ENCODE data around the gene TBC1D2B. TPM values are rescaled to one million over a fixed set of nuclear protein-coding genes. Genes with fewer than 3 reads are reported as not detected.

The TBC1D2B gene
- total RNA-seq: 46.5 and 51.0 TPM in 2 replicates

GRCh38 chr15:78077053-78077870 lies at the start of gene TBC1D2B:
TBC1D2B (minus strand) TSS chr15:78077711; CDS start chr15:78077652, 59 bp downstream.

DNA sequence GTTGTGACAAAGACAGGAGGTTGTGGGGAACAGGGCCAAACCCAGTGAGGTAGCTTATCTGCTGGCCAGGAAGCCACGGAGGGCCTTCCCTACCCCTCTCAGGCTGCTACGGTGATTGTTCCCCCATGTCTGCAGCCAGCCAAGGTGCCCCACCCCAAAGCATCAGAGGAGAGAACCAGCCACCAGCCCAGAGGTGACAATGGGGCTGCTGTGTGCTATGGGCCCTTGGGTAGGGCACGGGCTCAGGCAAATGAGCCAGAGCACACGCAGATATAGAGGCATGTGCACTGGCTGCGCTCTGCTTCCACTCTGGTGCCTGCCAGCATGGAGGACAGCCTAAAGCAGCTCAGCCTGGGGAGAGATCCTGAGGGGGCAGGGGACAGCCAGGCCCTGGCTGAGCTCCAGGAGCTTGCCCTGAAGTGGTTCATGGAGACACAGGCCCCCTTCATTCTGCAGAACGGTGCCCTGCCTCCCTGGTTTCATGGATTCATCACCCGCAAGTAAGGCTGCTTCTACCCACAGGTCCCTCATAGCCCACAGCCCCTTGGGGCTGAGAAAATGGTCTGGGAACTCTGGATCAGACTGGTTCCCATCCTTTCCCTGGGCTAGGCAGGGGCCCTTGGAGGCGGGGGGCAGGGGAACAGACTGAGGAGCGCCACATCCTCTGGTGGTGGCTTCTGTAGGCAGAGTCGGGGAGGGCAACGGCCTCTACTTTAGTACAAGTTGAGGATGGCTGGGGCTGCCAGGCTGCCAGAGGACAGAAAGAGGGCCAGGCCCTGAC lies 14.9 kb upstream of the TBC1D2B start, which contains the start of gene SH2D7:
Gene SH2D7, plus strand, starts transcription at position 301 of the 781 bp plus-strand sequence. Its CDS starts 24 bp downstream, at position 325.

Small RNA genes within 50 kb of the gene (small RNA-seq; reads per million reads assigned to genes)
- gene RF00092: not detected

Other genes with a start within 250 kb of the TBC1D2B start
- not detected in 2 replicates for gene SH2D7, start 14.8 kb upstream of the TBC1D2B start, total RNA-seq
- gene CIB2, start 53.7 kb upstream of the TBC1D2B start, total RNA-seq: 3.8 and 4.1 TPM in 2 replicates
- 38.9 and 54.4 TPM in 2 replicates for gene IDH3A, start 71.7 kb upstream of the TBC1D2B start, total RNA-seq
- gene ACSBG1, start 156.9 kb upstream of the TBC1D2B start, total RNA-seq: 0.13 TPM in 1 of 2 replicates, not detected in the other
- gene DNAJA4, start 186.9 kb upstream of the TBC1D2B start, total RNA-seq: 3.4 and 4.2 TPM in 2 replicates
- 47.2 and 62.3 TPM in 2 replicates for gene SKIC8, start 221.9 kb upstream of the TBC1D2B start, total RNA-seq